H1 (cell line): Measurements from ENCODE around the gene SHROOM2.

Experiments used
- BRCA1 ChIP-seq: IDR thresholded peaks from 2 replicates; pipeline ENCODE4 v1.6.1; 2012; ENCODE audit warnings: low read depth, low read length, improper control_type of control experiment
- CHD2 ChIP-seq: IDR thresholded peaks from 2 replicates; pipeline ENCODE4 v1.6.1; 2012; ENCODE audit warnings: low read length, improper control_type of control experiment
- CREB1 ChIP-seq: IDR thresholded peaks from 2 replicates; pipeline ENCODE4 v1.6.1; 2012; ENCODE audit warnings: inconsistent platforms
- CTBP2 ChIP-seq: IDR thresholded peaks from 2 replicates; pipeline ENCODE4 v1.7.0; 2011; ENCODE audit warnings: borderline replicate concordance, mild to moderate bottlenecking, moderate library complexity, mixed read lengths, low read length; ENCODE audit not compliant: insufficient read depth, insufficient read length
- EP300 ChIP-seq, 2 experiments: IDR thresholded peaks; 1 replicate in 1 of 2; 2 replicates in 1 of 2; pipeline ENCODE4 v1.6.1; 2011 to 2012; ENCODE audit warnings: low read depth in 2 of 2, low read length in 2 of 2, mild to moderate bottlenecking in 2 of 2, borderline replicate concordance in 1 of 2, inconsistent platforms in 1 of 2, moderate library complexity in 1 of 2
- NANOG ChIP-seq: IDR thresholded peaks from 2 replicates; pipeline ENCODE4 v1.6.1; 2011; ENCODE audit warnings: low read length, low read depth, mild to moderate bottlenecking, inconsistent platforms; ENCODE audit not compliant: insufficient read depth, poor library complexity, severe bottlenecking
- SIN3A ChIP-seq, 2 experiments: IDR thresholded peaks in 1 of 2; conservative IDR thresholded peaks in 1 of 2; 2 replicates each; pipeline ENCODE4 v1.6.1; 2011 to 2012; ENCODE audit warnings: low read length in 2 of 2, improper control_type of control experiment in 1 of 2, low read depth in 1 of 2, mild to moderate bottlenecking in 1 of 2
- SIX5 ChIP-seq: IDR thresholded peaks from 2 replicates; pipeline ENCODE4 v1.6.1; 2011; ENCODE audit warnings: mild to moderate bottlenecking, low read depth, low read length
- SUZ12 ChIP-seq: fragments of 200-600 bp; sonication (generic); IDR thresholded peaks from 2 replicates; pipeline ENCODE4 v1.6.1; 2012; ENCODE audit warnings: mild to moderate bottlenecking, inconsistent platforms, low read length, moderate library complexity, mixed read lengths
- TF ChIP-seq, protein P1 (sequence below), 3 experiments: IDR thresholded peaks; 1 replicate in 2 of 3; 2 replicates in 1 of 3; pipeline versions ENCODE4 v1.5.1 to v1.6.1; 2011; ENCODE audit warnings: low read length in 3 of 3, mild to moderate bottlenecking in 3 of 3, inconsistent platforms in 2 of 3, low read depth in 1 of 3, moderate library complexity in 1 of 3; ENCODE audit not compliant: insufficient read depth in 1 of 3; ENCODE audit errors: control extremely low read depth in 1 of 3

DNA sequence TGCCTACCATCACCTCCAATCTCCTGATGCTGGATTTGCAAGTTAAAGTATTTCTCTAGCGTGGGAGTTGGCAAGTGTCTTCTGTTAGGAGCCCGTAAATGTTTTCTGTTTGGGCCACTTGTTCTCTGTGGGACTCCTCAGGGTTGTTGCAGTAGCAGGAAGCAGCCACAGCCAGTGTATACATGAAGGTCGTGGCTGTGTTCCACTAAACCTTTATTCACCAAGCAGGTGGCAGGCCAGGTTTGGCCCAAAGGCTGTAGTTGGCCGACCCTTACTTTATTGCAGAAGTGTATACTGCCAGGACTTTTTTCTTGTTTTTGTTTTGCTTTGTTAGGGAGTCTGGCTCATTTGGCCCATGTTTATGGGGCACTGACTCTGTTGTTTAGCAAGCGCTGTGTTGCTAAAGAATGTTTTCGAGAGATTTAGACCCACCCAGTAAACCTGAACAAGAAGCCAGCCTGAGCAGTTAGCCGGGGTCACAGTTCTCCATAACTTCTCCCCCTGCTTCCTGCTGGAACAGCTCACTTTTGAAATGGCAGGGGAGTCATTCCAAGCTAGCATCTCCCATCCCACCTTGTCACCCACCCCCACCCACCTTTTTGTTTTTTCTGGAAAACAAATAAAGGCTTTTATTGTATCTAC, 58.8 kb downstream of the SHROOM2 start:
- TF ChIP-seq SIX5 (no peak), CREB1 (no peak), SUZ12 (no peak), SIN3A (conservative IDR thresholded peaks at IDR 0.05 in 1 of 2, IDR thresholded peaks at IDR 0.05 in 1 of 2; ENCODE audit: low read depth in 1 of 2, low read length in 2 of 2) (no peak), BRCA1 (no peak), CTBP2 (no peak), EP300 (IDR thresholded peaks at IDR 0.05; ENCODE audit: borderline replicate concordance in 1 of 2, low read depth in 2 of 2, low read length in 2 of 2) (no peak), CHD2 (no peak), NANOG (no peak)
- TF ChIP-seq, protein P1, sequence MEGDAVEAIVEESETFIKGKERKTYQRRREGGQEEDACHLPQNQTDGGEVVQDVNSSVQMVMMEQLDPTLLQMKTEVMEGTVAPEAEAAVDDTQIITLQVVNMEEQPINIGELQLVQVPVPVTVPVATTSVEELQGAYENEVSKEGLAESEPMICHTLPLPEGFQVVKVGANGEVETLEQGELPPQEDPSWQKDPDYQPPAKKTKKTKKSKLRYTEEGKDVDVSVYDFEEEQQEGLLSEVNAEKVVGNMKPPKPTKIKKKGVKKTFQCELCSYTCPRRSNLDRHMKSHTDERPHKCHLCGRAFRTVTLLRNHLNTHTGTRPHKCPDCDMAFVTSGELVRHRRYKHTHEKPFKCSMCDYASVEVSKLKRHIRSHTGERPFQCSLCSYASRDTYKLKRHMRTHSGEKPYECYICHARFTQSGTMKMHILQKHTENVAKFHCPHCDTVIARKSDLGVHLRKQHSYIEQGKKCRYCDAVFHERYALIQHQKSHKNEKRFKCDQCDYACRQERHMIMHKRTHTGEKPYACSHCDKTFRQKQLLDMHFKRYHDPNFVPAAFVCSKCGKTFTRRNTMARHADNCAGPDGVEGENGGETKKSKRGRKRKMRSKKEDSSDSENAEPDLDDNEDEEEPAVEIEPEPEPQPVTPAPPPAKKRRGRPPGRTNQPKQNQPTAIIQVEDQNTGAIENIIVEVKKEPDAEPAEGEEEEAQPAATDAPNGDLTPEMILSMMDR (IDR thresholded peaks at IDR 0.05; ENCODE audit: control extremely low read depth in 1 of 3, insufficient read depth in 1 of 3, low read depth in 1 of 3, low read length in 3 of 3), result no peak
